Stimulated activated CD4-positive, alpha-beta T cell treated with anti-CD3 and anti-CD28 coated beads, Interleukin-4, amount 100 ng/mL, for 1 hour (primary cell): ENCODE data around the gene CNR1.

Experiments used
- DNase-seq: peaks from one replicate; pipeline ENCODE4 v3.0.0-alpha.2; 2020

Gene CNR1

GRCh38 chr6:88143421-88144157 is 22.6 kb downstream of the CNR1 start:
- no peak for DNase-seq

GRCh38 chr6:88142297-88142668 is 23.9 kb downstream of the CNR1 start:
- DNase-seq, result no peak

- DNase-seq, result no peak
These were observed 24.4 kb downstream of the CNR1 start for GRCh38 chr6:88141561-88142296.

GRCh38 chr6:88137915-88138314 is 28.2 kb downstream of the CNR1 start:
- no peak for DNase-seq

- DNase-seq, result no peak
These were observed 30.5 kb downstream of the CNR1 start for GRCh38 chr6:88135578-88136114.

GRCh38 chr6:88134575-88134974 is 31.6 kb downstream of the CNR1 start:
- no peak for DNase-seq

- DNase-seq, result no peak
These were observed 32.4 kb downstream of the CNR1 start for GRCh38 chr6:88133718-88134117.

- no peak for DNase-seq
These were observed 41.1 kb downstream of the CNR1 start for GRCh38 chr6:88124925-88125557.

- no peak for DNase-seq
These were observed 45.5 kb downstream of the CNR1 start for GRCh38 chr6:88120635-88121034.

- no peak for DNase-seq
These were observed 46.4 kb downstream of the CNR1 start for GRCh38 chr6:88119769-88120168.

GRCh38 chr6:88116276-88116675 is 49.9 kb downstream of the CNR1 start:
- no peak for DNase-seq

GRCh38 chr6:88115307-88115706 is 50.8 kb downstream of the CNR1 start:
- DNase-seq, result no peak

GRCh38 chr6:88114838-88115237 is 51.3 kb downstream of the CNR1 start:
- DNase-seq, result no peak

GRCh38 chr6:88111991-88112390 is 54.2 kb downstream of the CNR1 start:
- DNase-seq, result no peak

GRCh38 chr6:88107241-88107640 is 58.9 kb downstream of the CNR1 start:
- no peak for DNase-seq

GRCh38 chr6:88105741-88106340 is 60.3 kb downstream of the CNR1 start:
- no peak for DNase-seq
